ENCODE measurements around the gene SDHA. TPM values are rescaled to one million over a fixed set of nuclear protein-coding genes. Genes with fewer than 3 reads are reported as not detected.

Gene SDHA
- total and polyA plus RNA-seq, 2 experiments from 2014 or later = 71.5 to 99.2 TPM

DNA sequence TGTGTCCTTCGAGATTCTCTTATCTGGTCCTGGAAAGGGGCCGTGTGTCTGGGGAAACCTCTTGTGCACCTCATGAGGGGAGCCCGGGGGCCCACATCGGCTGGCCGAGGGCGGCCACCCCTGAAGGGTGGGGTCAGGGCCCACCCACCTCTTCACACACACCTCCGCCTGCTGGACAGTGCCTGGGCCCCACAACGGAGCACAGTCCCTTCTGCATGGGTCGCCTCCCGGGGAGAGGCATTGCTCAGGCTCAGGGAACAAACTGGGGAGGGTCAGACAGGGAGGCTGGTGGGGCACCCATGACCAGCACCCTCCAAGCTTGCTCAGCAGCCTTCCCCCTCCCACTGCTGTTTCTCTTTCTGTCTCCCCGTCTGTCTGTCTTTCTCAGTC is 28.1 kb upstream of the SDHA start:
- Histone ChIP-seq H3K9me3 (ENCODE audit: low read depth) (no peaks in the 10 kb centered on the region), H3K27ac (no peak overlapping the region), H3K9ac (no peak overlapping the region), H4K20me1 (ENCODE audit: insufficient read depth) (no peaks in the 10 kb centered on the region), H3K36me3 (ENCODE audit: low read depth) (no peaks in the 10 kb centered on the region), H3K4me3 (no peak overlapping the region), H3K4me1 (ENCODE audit: insufficient read depth) (no peaks in the 10 kb centered on the region), H3K27me3 (replicated peaks; ENCODE audit: insufficient read depth) (no peaks in the 10 kb centered on the region; the same call in 1 of the 2 replicates), H2AFZ (no peak overlapping the region), H3F3A (ENCODE audit: insufficient read depth) (no peaks in the 10 kb centered on the region), H3K4me2 (ENCODE audit: unreplicated experiment) (no peak overlapping the region), H3K79me2 (ENCODE audit: insufficient read depth) (no peaks in the 10 kb centered on the region), H3K9me2 (ENCODE audit: insufficient read depth) (no peaks in the 10 kb centered on the region)
- TF ChIP-seq EZH2 (IDR thresholded peaks at IDR 0.05; ENCODE audit: insufficient read depth, poor library complexity, severe bottlenecking) (no peak), EZH2phosphoT487 (IDR thresholded peaks at IDR 0.05; ENCODE audit: insufficient read depth, low read depth) (no peak)
- DNase-seq = no peak
- WGBS, 2 experiments (ENCODE audit: low coverage in 1 of 2, low lambda C conversion rate in 2 of 2, missing lambda C conversion rate in 2 of 2) = 70 to 75% methylated on average over 11 of the region's 11 CpGs
- in situ Hi-C loops (cut with MboI) = no loop called here

DNA sequence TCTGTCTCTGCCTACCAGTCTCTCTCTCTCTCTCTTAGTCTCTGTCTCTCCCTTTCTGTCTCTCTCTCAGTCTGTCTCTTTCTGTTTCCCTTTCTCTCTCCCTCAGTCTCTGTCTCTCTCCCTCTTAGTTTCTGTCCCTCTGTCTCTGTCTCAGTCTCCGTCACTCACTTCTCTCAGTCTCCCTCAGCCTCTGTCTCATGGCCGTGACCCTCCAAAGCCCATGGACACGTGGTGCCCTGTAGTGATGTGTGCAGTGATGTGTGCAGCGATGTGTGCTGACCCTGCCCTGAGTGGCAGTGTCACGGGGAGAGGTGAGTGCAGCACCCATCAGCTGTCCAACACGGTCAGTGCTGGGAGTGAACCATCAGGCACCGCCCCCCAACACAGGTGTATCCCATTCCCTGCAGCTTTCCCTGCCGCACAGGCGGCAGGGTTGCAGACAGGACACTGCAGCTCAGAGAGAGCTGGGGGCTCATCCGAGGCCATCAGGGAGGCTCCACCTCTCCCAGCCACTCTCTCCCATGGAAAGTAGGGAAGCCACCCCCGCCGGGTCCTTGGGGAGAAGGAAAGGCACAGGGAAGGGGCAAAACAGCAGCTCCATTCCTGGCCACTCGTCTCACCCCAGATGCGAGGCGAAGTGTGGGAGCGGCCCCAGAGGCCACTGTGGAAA is 27.6 kb upstream of the SDHA start:
- 67 to 69% methylated on average over 15 to 16 of the region's 16 CpGs for WGBS, 2 experiments (ENCODE audit: low coverage in 1 of 2, low lambda C conversion rate in 2 of 2, missing lambda C conversion rate in 2 of 2)
- Histone ChIP-seq H3K9ac (no peak overlapping the region), H3K9me3 (ENCODE audit: low read depth) (no peaks in the 10 kb centered on the region), H3K4me2 (ENCODE audit: unreplicated experiment) (no peak overlapping the region), H3K36me3 (ENCODE audit: low read depth) (no peaks in the 10 kb centered on the region), H3F3A (ENCODE audit: insufficient read depth) (no peaks in the 10 kb centered on the region), H3K4me3 (no peak overlapping the region), H3K79me2 (ENCODE audit: insufficient read depth) (no peaks in the 10 kb centered on the region), H4K20me1 (ENCODE audit: insufficient read depth) (no peaks in the 10 kb centered on the region), H3K9me2 (ENCODE audit: insufficient read depth) (no peaks in the 10 kb centered on the region), H3K27me3 (replicated peaks; ENCODE audit: insufficient read depth) (no peaks in the 10 kb centered on the region; the same call in 1 of the 2 replicates), H3K4me1 (ENCODE audit: insufficient read depth) (no peaks in the 10 kb centered on the region), H2AFZ (no peak overlapping the region), H3K27ac (no peak overlapping the region)
- TF ChIP-seq EZH2 (IDR thresholded peaks at IDR 0.05; ENCODE audit: insufficient read depth, poor library complexity, severe bottlenecking) (no peak), EZH2phosphoT487 (IDR thresholded peaks at IDR 0.05; ENCODE audit: insufficient read depth, low read depth) (no peak)
- in situ Hi-C loops (cut with MboI) = no loop called here
- DNase-seq = no peak

DNA sequence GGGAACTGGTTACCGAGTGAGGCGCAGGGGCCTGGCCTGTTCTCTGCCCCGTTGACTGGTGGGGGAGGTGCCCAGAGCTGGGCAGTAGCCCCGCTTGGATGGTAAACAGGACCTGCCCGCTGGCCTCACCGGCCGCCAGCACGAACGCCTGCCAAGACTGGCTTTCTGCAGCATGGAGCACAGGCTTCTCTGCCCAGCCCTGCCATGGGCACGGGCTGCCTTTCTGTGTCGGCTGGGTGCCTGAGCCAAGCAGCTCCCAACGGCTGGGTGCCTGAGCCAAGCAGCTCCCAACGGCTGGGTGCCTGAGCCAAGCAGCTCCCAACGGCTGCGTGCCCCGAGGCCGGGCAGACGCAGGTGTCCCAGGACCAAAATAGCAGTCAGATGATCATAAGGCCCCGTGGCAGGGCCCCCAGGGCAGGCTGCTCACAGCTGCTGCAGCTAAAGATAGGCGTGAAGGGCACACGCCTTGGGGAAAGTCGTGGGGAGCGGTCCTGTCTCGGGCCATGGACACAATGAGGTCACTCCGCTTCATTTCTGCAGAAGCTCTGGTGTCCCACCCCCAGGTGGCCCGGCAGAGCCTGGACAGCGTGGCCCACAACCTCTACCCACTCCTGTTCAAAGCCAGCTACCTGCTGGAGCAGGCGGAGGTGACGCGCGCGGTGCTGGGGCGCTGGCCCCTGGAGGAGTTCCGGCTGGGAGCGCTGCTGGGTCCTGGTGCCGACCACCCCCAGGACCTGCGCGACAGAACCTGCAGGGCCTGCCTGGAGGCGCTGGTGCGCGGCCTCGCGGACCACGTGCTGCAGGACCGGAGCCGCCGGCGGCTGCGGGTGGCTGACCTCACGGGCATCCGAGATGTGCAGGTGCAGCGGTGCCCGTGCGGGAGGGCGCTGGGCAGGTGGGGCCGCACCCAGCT is 26.8 kb upstream of the SDHA start, which contains the start of gene LRRC14B:
Gene LRRC14B, plus strand, starts transcription at position 460 of the 913 bp plus-strand sequence. Its CDS starts 44 bp downstream, at position 504.
- Histone ChIP-seq H2AFZ (no peak within 1 kb of the TSS), H3K9me2 (ENCODE audit: insufficient read depth) (no peaks in the 10 kb centered on the region), H3K79me2 (ENCODE audit: insufficient read depth) (no peaks in the 10 kb centered on the region), H3K27ac (no peak within 1 kb of the TSS), H3K9ac (no peak within 1 kb of the TSS), H3K9me3 (ENCODE audit: low read depth) (no peaks in the 10 kb centered on the region), H3K4me1 (ENCODE audit: insufficient read depth) (no peaks in the 10 kb centered on the region), H3F3A (ENCODE audit: insufficient read depth) (no peaks in the 10 kb centered on the region), H3K36me3 (ENCODE audit: low read depth) (no peaks in the 10 kb centered on the region), H3K4me3 (no peak within 1 kb of the TSS), H3K4me2 (ENCODE audit: unreplicated experiment) (no peak within 1 kb of the TSS), H4K20me1 (ENCODE audit: insufficient read depth) (no peaks in the 10 kb centered on the region), H3K27me3 (replicated peaks; ENCODE audit: insufficient read depth) (no peaks in the 10 kb centered on the region; the same call in 1 of the 2 replicates)
- WGBS, 2 experiments (ENCODE audit: low coverage in 1 of 2, low lambda C conversion rate in 2 of 2, missing lambda C conversion rate in 2 of 2) = 35 to 53% methylated on average over 39 to 56 of the region's 56 CpGs
- TF ChIP-seq EZH2 (IDR thresholded peaks at IDR 0.05; ENCODE audit: insufficient read depth, poor library complexity, severe bottlenecking) (no peak), EZH2phosphoT487 (IDR thresholded peaks at IDR 0.05; ENCODE audit: insufficient read depth, low read depth) (no peak)
- in situ Hi-C loops (cut with MboI) = no loop called here
- DNase-seq = no peak

DNA sequence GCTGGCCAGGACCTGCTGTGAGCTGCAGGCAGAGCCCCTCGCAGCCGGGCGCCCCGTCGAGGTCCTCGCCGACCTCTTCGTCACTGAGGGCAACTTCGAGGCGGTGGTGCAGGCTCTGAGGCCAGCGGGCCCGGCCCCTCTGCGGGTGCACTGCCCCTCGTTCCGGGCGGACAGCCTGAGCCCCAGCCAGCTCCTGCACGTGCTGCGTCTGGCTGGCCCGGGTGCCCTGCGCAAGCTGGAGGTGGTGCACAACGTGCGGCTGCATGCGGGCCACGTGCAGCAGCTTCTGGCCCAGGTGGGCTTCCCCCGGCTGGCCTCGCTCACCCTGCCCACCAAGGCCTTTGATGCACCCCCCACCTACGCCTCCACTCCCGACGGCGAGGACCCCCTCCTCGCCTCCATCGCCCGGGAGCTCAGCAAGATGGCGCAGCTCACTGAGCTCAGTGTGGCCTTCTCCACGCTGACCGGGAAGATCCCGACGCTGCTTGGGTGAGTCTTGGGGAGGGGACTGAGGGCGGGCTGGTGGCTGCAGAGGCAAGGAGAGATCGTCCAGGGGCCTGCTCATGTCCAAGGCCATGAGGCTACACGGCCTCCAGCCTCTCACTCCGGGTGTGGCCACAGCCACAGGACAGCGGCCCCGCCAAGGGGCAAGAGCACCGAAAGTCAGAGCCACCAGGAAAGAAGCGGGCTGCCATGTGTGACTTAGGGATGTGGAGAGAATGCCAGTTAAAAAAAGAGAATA is 26.0 kb upstream of the SDHA start:
- no peaks in the 10 kb centered on the region for H3K9me2 ChIP-seq (ENCODE audit: insufficient read depth)
- WGBS, 2 experiments (ENCODE audit: low coverage in 1 of 2, low lambda C conversion rate in 2 of 2, missing lambda C conversion rate in 2 of 2) = 85 to 89% methylated on average over 41 to 45 of the region's 46 CpGs
- no peak overlapping the region for H3K4me3 ChIP-seq

More for the DNA sequence above, 26.0 kb upstream of the SDHA start:
- no peaks in the 10 kb centered on the region; the same call in 1 of the 2 replicates for H3K27me3 ChIP-seq (replicated peaks; ENCODE audit: insufficient read depth)
- H3K9me3 ChIP-seq (ENCODE audit: low read depth) = no peaks in the 10 kb centered on the region
- DNase-seq = no peak
- in situ Hi-C loops (cut with MboI) = no loop called here
- no peaks in the 10 kb centered on the region for H3K4me1 ChIP-seq (ENCODE audit: insufficient read depth)
- H4K20me1 ChIP-seq (ENCODE audit: insufficient read depth) = no peaks in the 10 kb centered on the region
- H3K4me2 ChIP-seq (ENCODE audit: unreplicated experiment) = no peak overlapping the region
- H3K36me3 ChIP-seq (ENCODE audit: low read depth) = no peaks in the 10 kb centered on the region
- H2AFZ ChIP-seq = no peak overlapping the region
- H3F3A ChIP-seq (ENCODE audit: insufficient read depth) = no peaks in the 10 kb centered on the region
- no peak overlapping the region for H3K9ac ChIP-seq
- H3K79me2 ChIP-seq (ENCODE audit: insufficient read depth) = no peaks in the 10 kb centered on the region
- H3K27ac ChIP-seq = no peak overlapping the region
- no peak for TF ChIP-seq EZH2 (IDR thresholded peaks at IDR 0.05; ENCODE audit: insufficient read depth, poor library complexity, severe bottlenecking)
- no peak for TF ChIP-seq EZH2phosphoT487 (IDR thresholded peaks at IDR 0.05; ENCODE audit: insufficient read depth, low read depth)
